ENCODE results near the gene HK1.
"Not testable (repeated sequence)": the region's sequence is repeated elsewhere in the genome, so short reads cannot be mapped to it uniquely, and the experiment has no call there.

Gene HK1

GRCh38 chr10:69259547-69260243, 18.6 kb upstream of the HK1 start:
- DNase-seq (ENCODE audit: low read depth), result no peak

- no peak for DNase-seq (ENCODE audit: low read depth)
Measured at GRCh38 chr10:69261184-69261583, 17.1 kb upstream of the HK1 start.

- no peak for DNase-seq (ENCODE audit: low read depth)
Measured at GRCh38 chr10:69262292-69262751, 16.0 kb upstream of the HK1 start.

GRCh38 chr10:69265521-69265920, 12.8 kb upstream of the HK1 start:
- no peak for DNase-seq (ENCODE audit: low read depth)

- no peak for DNase-seq (ENCODE audit: low read depth)
Measured at GRCh38 chr10:69268761-69269416, 9.4 kb upstream of the HK1 start.

- DNase-seq (ENCODE audit: low read depth), result no peak
Measured at GRCh38 chr10:69269761-69270160, 8.5 kb upstream of the HK1 start.

- DNase-seq (ENCODE audit: low read depth), result no peak
Measured at GRCh38 chr10:69270990-69271389, 7.3 kb upstream of the HK1 start.

GRCh38 chr10:69272624-69273023, 5.7 kb upstream of the HK1 start:
- DNase-seq (ENCODE audit: low read depth), result no peak

GRCh38 chr10:69275444-69275843, 2.9 kb upstream of the HK1 start:
- no peak for DNase-seq (ENCODE audit: low read depth)

- DNase-seq (ENCODE audit: low read depth), result no peak
Measured at GRCh38 chr10:69276503-69276902, 1.8 kb upstream of the HK1 start.

- DNase-seq (ENCODE audit: low read depth), result no peak
Measured at GRCh38 chr10:69279110-69279509, 814 bp downstream of the HK1 start.

- no peak for DNase-seq (ENCODE audit: low read depth)
Measured at GRCh38 chr10:69281507-69282413, 3.5 kb downstream of the HK1 start.

- DNase-seq (ENCODE audit: low read depth), result not testable (repeated sequence)
Measured at GRCh38 chr10:69284402-69284801, 6.1 kb downstream of the HK1 start.

- DNase-seq (ENCODE audit: low read depth), result no peak
Measured at GRCh38 chr10:69285699-69286098, 7.4 kb downstream of the HK1 start.

GRCh38 chr10:69287181-69287580, 8.9 kb downstream of the HK1 start:
- no peak for DNase-seq (ENCODE audit: low read depth)

GRCh38 chr10:69290993-69291392, 12.7 kb downstream of the HK1 start:
- DNase-seq (ENCODE audit: low read depth), result no peak

- no peak for DNase-seq (ENCODE audit: low read depth)
Measured at GRCh38 chr10:69292459-69292858, 14.2 kb downstream of the HK1 start.

GRCh38 chr10:69295027-69295636, 16.8 kb downstream of the HK1 start:
- DNase-seq (ENCODE audit: low read depth), result no peak

- DNase-seq (ENCODE audit: low read depth), result no peak
Measured at GRCh38 chr10:69303632-69304051, 25.3 kb downstream of the HK1 start.

- DNase-seq (ENCODE audit: low read depth), result no peak
Measured at GRCh38 chr10:69306421-69306820, 28.1 kb downstream of the HK1 start.

GRCh38 chr10:69307434-69307833, 29.1 kb downstream of the HK1 start:
- no peak for DNase-seq (ENCODE audit: low read depth)

- not testable (repeated sequence) for DNase-seq (ENCODE audit: low read depth)
Measured at GRCh38 chr10:69308304-69308703, 30.0 kb downstream of the HK1 start.

Measured in T-helper 22 cell (primary cell).